A549 (cell line): Measurements from ENCODE around the gene DCD. TPM values are rescaled to one million over a fixed set of nuclear protein-coding genes. Genes with fewer than 3 reads are reported as not detected.
A peak's percentile ranks its signal among the peaks of the same experiment; 100 is the strongest.

Experiments
- ATAC-seq, 2 experiments: fragments of 200-7000 bp in 1 of 2; fragments of >200 bp in 1 of 2; cut with Nextera tagmentation in 1 of 2; cut with Tn5 transposase in 1 of 2; 3 replicates each; pipeline versions ENCODE4 v1.8.0 to v1.9.1; 2018 to 2020; ENCODE audit warnings: mild to moderate bottlenecking in 1 of 2, moderate library complexity in 1 of 2
- CTCF ChIA-PET: fragments of 300-600 bp; sonication (Branson Sonifier 250); formaldehyde crosslinking; extraction: SDS; loops from one replicate; lab custom pipeline; 2021; ENCODE audit warnings: antibody characterized with exemption, inconsistent platforms; lab: Yijun Ruan, JAX
- POLR2A ChIA-PET: fragments of 350-600 bp; formaldehyde crosslinking; extraction: SDS; loops from one replicate; lab custom pipeline; 2021; ENCODE audit warnings: antibody characterized with exemption, inconsistent platforms; lab: Yijun Ruan, JAX
- DNase-seq, 2 experiments: peaks; one replicate each; pipeline versions ENCODE4 v3.0.0 to v3.0.0-alpha.2; 2011 to 2016; ENCODE audit warnings: low read depth in 1 of 2, low spot score in 1 of 2
- FAIRE-seq: peaks from 2 replicates; lab custom pipeline; 2011; peaks lifted over from hg19 to GRCh38; lab: Jason Lieb, UNC
- H3K27ac ChIP-seq, 2 experiments: fragments of >200 bp; sonication (Bioruptor Twin); formaldehyde crosslinking; 3 replicates each; pipeline ENCODE4 v1.5.1; 2016 to 2017
- H3K4me1 ChIP-seq: fragments of >200 bp; sonication (Bioruptor Twin); formaldehyde crosslinking; 3 replicates; pipeline ENCODE4 v1.6.1; 2016
- H3K4me2 ChIP-seq: fragments of >200 bp; sonication (Bioruptor Twin); formaldehyde crosslinking; 3 replicates; pipeline ENCODE4 v1.6.1; 2016
- H3K4me3 ChIP-seq: fragments of >200 bp; sonication (Bioruptor Twin); formaldehyde crosslinking; 3 replicates; pipeline ENCODE4 v1.5.1; 2016
- H3K9me3 ChIP-seq: fragments of >200 bp; sonication (Bioruptor Twin); formaldehyde crosslinking; 3 replicates; pipeline ENCODE4 v1.6.1; 2016
- ATOH8 ChIP-seq: fragments of 250-450 bp; sonication (Bioruptor Pico); IDR thresholded peaks from 2 replicates; pipeline ENCODE4 v1.5.0; 2020; ENCODE audit warnings: low read depth, mild to moderate bottlenecking, moderate library complexity
- E2F6 ChIP-seq: IDR thresholded peaks from 2 replicates; pipeline ENCODE4 v1.6.1; 2012; ENCODE audit warnings: low read depth, borderline replicate concordance
- EHMT2 ChIP-seq: fragments of 200-600 bp; sonication (generic); IDR thresholded peaks from 2 replicates; pipeline ENCODE4 v1.6.1; 2016; ENCODE audit warnings: antibody characterized with exemption, low read depth, mild to moderate bottlenecking, moderate library complexity
- HOXB13 ChIP-seq: fragments of 250-450 bp; sonication (Bioruptor Pico); IDR thresholded peaks from 2 replicates; pipeline ENCODE4 v1.5.0; 2020; ENCODE audit warnings: low read depth, mild to moderate bottlenecking, moderate library complexity
- JUNB ChIP-seq: fragments of >200 bp; sonication (Bioruptor Twin); formaldehyde crosslinking; IDR thresholded peaks from 2 replicates; pipeline ENCODE4 v1.6.1; 2016
- KDM1A ChIP-seq: fragments of 200-600 bp; sonication (generic); IDR thresholded peaks from 2 replicates; pipeline ENCODE4 v1.6.1; 2016; ENCODE audit warnings: low read depth, mild to moderate bottlenecking
- KDM5A ChIP-seq: fragments of 200-600 bp; sonication (generic); IDR thresholded peaks from 2 replicates; pipeline ENCODE4 v1.6.1; 2016; ENCODE audit warnings: antibody characterized with exemption, mild to moderate bottlenecking
- MAFK ChIP-seq: fragments of 450-650 bp; IDR thresholded peaks from 2 replicates; pipeline ENCODE4 v1.6.1; 2014; ENCODE audit not compliant: partially characterized antibody
- PHF8 ChIP-seq: fragments of 200-600 bp; sonication (generic); IDR thresholded peaks from 2 replicates; pipeline ENCODE4 v1.6.1; 2016; ENCODE audit warnings: low read depth, mild to moderate bottlenecking, antibody characterized with exemption, moderate library complexity, borderline replicate concordance
- POLR2A ChIP-seq: IDR thresholded peaks from 2 replicates; pipeline ENCODE4 v1.6.1; 2012; ENCODE audit warnings: mild to moderate bottlenecking, low read length
- RAD21 ChIP-seq, 2 experiments: fragments of >200 bp in 1 of 2; sonication (Bioruptor Twin) in 1 of 2; formaldehyde crosslinking in 1 of 2; IDR thresholded peaks in 1 of 2; conservative IDR thresholded peaks in 1 of 2; 2 replicates in 1 of 2; 3 replicates in 1 of 2; pipeline ENCODE4 v1.6.1; 2012 to 2018; ENCODE audit warnings: inconsistent platforms in 1 of 2
- RARB ChIP-seq: fragments of 250-450 bp; sonication (Bioruptor Pico); IDR thresholded peaks from 2 replicates; pipeline ENCODE4 v1.8.0; 2021; ENCODE audit warnings: mild to moderate bottlenecking, moderate library complexity
- RCOR1 ChIP-seq: fragments of 150-350 bp; IDR thresholded peaks from 2 replicates; pipeline ENCODE4 v1.6.1; 2014; ENCODE audit warnings: antibody characterized with exemption, low read length, low read depth
- SREBF2 ChIP-seq: fragments of 450-650 bp; IDR thresholded peaks from 2 replicates; pipeline ENCODE4 v1.6.1; 2014; ENCODE audit warnings: mild to moderate bottlenecking, moderate library complexity
- TFCP2L1 ChIP-seq: fragments of 250-450 bp; sonication (Bioruptor Pico); IDR thresholded peaks from 2 replicates; pipeline ENCODE4 v1.5.0; 2021; ENCODE audit warnings: mild to moderate bottlenecking
- ZFP36 ChIP-seq: fragments of 450-650 bp; IDR thresholded peaks from 2 replicates; pipeline ENCODE4 v1.6.1; 2014; ENCODE audit warnings: borderline replicate concordance; ENCODE audit not compliant: partially characterized antibody
- ZSCAN20 ChIP-seq: fragments of 250-450 bp; sonication (Bioruptor Pico); IDR thresholded peaks from 2 replicates; pipeline ENCODE4 v1.8.0; 2022; ENCODE audit warnings: mild to moderate bottlenecking, moderate library complexity
- WGBS: methylation state at CpG from one replicate; pipeline ENCODE4 v1.1.6; 2017; ENCODE audit errors: missing lambda C conversion rate; 5-methylcytosine and 5-hydroxymethylcytosine counted together
- polyA plus RNA-seq, 4 experiments: library from polyadenylated mRNA; depleted of rRNA in 3 of 4; stranded (reverse); fragments of >200 nt; fragmentation: RNase III in 1 of 4; extraction: RNeasy Plus Mini Kit Qiagen cat#74134 plus additional on column Dnase treatment in 1 of 4; gene quantifications; 2 replicates in 3 of 4; 3 replicates in 1 of 4; pipeline ENCODE4 v1.2.3, GENCODE V29; 2011 to 2017
- TF ChIP-seq, protein P1 (sequence below): fragments of 250-450 bp; sonication (Bioruptor Pico); IDR thresholded peaks from 2 replicates; pipeline ENCODE4 v1.5.0; 2021; ENCODE audit warnings: mild to moderate bottlenecking, moderate library complexity, borderline replicate concordance

Gene DCD
- polyA plus RNA-seq, 2 of the 4 experiments (the other 2 are of a cell fraction): not detected

- no peak for ATAC-seq
- no peak for FAIRE-seq
- 21% methylated on average over 2 of the region's 2 CpGs for WGBS
These were observed 18.2 kb downstream of the DCD start for GRCh38 chr12:54629925-54630324.

DNA sequence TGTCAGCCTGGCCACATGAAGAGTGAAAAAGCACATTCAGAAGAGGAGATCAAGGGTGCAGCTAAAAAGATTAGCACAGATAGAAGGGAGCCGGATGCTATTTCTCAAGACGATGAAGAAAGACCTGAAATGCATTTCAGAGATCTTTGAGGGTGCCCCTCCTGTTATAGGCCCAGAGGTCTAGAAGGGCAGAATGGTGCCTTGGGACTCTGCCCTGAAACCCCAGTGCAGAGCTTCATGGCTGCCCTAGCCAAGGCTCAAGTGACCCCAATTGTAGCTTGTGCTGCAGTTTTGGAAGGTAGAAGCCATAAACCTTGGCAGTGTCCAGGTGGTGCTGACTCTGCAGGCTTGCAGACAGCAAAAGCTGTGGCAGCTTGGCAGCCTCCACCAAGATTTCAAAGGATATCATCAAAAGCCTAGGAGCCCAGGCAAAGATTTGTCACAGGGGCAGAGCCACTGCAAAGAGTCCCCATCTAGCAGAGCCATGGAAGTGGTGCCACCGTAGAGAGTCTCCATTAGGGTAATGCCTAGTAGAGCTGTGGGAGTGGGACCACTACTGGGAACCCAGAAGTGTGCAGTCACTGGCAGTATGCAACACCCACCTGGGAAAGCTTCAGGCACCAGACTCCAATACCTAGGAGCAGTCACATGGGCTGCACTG lies 19.8 kb downstream of the DCD start:
- no peak overlapping the region for H3K27ac ChIP-seq
- DNase-seq (no peak), ATAC-seq (no peak), FAIRE-seq (no peak)
- ChIA-PET CTCF (no interaction called here), POLR2A (no interaction called here)
- no peak overlapping the region for H3K4me2 ChIP-seq
- peaks cover 8% of the 10 kb centered on the region for H3K9me3 ChIP-seq
- 3% methylated on average over 3 of the region's 3 CpGs for WGBS
- no peaks in the 10 kb centered on the region for H3K4me1 ChIP-seq
- no peak for TF ChIP-seq TFCP2L1 (CRISPR knock-in tag)
- no peak for TF ChIP-seq EHMT2
- no peak for TF ChIP-seq RARB (CRISPR knock-in tag)
- TF ChIP-seq ATOH8: no peak
- TF ChIP-seq E2F6: no peak
- no peak for TF ChIP-seq HOXB13
- TF ChIP-seq KDM1A: no peak
- no peak for TF ChIP-seq RCOR1
- no peak for TF ChIP-seq MAFK
- no peak for TF ChIP-seq JUNB
- no peak for TF ChIP-seq PHF8
- no peak for TF ChIP-seq ZSCAN20 (CRISPR knock-in tag)
- TF ChIP-seq, protein P1, sequence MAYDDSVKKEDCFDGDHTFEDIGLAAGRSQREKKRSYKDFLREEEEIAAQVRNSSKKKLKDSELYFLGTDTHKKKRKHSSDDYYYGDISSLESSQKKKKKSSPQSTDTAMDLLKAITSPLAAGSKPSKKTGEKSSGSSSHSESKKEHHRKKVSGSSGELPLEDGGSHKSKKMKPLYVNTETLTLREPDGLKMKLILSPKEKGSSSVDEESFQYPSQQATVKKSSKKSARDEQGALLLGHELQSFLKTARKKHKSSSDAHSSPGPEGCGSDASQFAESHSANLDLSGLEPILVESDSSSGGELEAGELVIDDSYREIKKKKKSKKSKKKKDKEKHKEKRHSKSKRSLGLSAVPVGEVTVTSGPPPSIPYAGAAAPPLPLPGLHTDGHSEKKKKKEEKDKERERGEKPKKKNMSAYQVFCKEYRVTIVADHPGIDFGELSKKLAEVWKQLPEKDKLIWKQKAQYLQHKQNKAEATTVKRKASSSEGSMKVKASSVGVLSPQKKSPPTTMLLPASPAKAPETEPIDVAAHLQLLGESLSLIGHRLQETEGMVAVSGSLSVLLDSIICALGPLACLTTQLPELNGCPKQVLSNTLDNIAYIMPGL (CRISPR knock-in tag): no peak
- TF ChIP-seq SREBF2: no peak
- H3K4me3 ChIP-seq: no peak overlapping the region

More at GRCh38 chr12:54629925-54630324, 18.2 kb downstream of the DCD start:
- no peak overlapping the region for H3K27ac ChIP-seq
- ChIA-PET CTCF (interaction anchor here (0.7 to 0.9 kb wide), 3 partner anchors 11 to 654 kb away, joined by 3 read pairs; no protein-coding TSS in a partner anchor), POLR2A (no interaction called here)
- peaks cover 8% of the 10 kb centered on the region for H3K9me3 ChIP-seq
- no peak for TF ChIP-seq POLR2A
- TF ChIP-seq KDM5A: no peak
- no peak for TF ChIP-seq PHF8
- no peak for DNase-seq
- H3K4me2 ChIP-seq: no peak overlapping the region
- no peaks in the 10 kb centered on the region for H3K4me1 ChIP-seq
- no peak overlapping the region for H3K4me3 ChIP-seq

DNA sequence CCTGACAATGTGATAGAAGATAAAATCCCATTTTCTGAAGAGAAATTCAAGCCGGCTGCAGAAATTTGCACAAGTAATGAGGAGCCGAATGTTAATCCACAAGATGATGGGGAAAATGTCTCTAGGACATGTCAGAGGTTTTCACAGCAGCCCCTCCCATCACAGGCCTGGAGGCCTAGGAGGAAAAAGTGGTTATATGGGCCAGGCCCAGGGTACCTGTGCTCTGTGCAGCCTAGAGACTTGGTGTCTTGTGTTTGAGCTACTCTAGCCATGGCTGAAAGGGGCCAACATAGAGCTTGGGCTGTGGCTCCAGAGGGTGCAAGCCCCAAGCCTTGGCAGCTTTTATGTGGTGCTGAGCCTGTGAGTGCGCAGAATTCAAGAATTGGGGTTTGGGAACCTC lies 20.9 kb downstream of the DCD start:
- DNase-seq (no peak), FAIRE-seq (no peak), ATAC-seq (no peak)
- peaks cover 8% of the 10 kb centered on the region for H3K9me3 ChIP-seq
- ChIA-PET POLR2A (no interaction called here), CTCF (no interaction called here)
- H3K4me1 ChIP-seq: no peaks in the 10 kb centered on the region
- 30% methylated on average over 3 of the region's 3 CpGs for WGBS
- H3K27ac ChIP-seq: no peak overlapping the region
- H3K4me2 ChIP-seq: no peak overlapping the region
- no peak overlapping the region for H3K4me3 ChIP-seq
- TF ChIP-seq ZFP36 (peak; percentile 44), RAD21 (conservative IDR thresholded peaks at IDR 0.05 in 1 of 2, IDR thresholded peaks at IDR 0.05 in 1 of 2) (no peak)
- TF ChIP-seq, all 56 proteins: peak for 1

DNA sequence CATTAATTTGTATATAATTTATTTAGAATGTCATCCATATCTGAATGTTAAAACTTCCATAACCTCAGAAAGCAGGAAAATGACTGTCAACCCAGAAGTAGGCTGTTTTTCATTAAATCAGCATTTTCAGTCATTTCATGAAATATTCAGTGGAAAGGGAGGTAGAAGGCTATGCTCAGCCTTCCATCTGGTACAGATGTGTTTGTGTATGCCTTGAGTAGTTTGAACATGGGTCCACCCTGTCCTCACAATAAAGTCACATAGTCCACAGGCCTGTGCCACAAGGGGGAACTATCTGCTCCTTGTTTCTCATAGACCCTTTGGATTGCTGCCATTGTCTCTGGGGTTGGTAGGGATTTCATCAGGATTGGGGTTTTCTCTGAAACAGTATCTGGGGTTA lies 22.6 kb downstream of the DCD start:
- Histone ChIP-seq H3K4me1 (no peaks in the 10 kb centered on the region), H3K4me2 (no peak overlapping the region), H3K4me3 (no peak overlapping the region), H3K27ac (no peak overlapping the region), H3K9me3 (peaks cover 8% of the 10 kb centered on the region)
- DNase-seq (no peak), FAIRE-seq (no peak), ATAC-seq (no peak)
- no peak for TF ChIP-seq ZFP36
- peak; percentile 14 for TF ChIP-seq MAFK
- CTCF ChIA-PET: no interaction called here
- POLR2A ChIA-PET: no interaction called here
